Measurements from ENCODE around the gene ACKR2. TPM values are rescaled to one million over a fixed set of nuclear protein-coding genes. Genes with fewer than 3 reads are reported as not detected.

ACKR2 gene
- total RNA-seq, 1 experiment from 2014 or later: not detected

- H3K4me1 Mint-ChIP-seq: peaks cover 17 to 18% of the 10 kb centered on the region in 2 experiments
- Histone ChIP-seq H3K23ac (ENCODE audit: insufficient read length, low read depth, low read length) (no peak overlapping the region), H3K9me3 (ENCODE audit: control insufficient read depth, low read depth, low read length) (no peaks in the 10 kb centered on the region), H3K9ac (ENCODE audit: extremely low read depth, insufficient read length, low read length) (no peak overlapping the region), H4K8ac (replicated peaks; ENCODE audit: insufficient read length, low read depth, low read length) (no peak overlapping the region), H3K14ac (ENCODE audit: insufficient read depth, low read length) (no peak overlapping the region), H4K5ac (ENCODE audit: insufficient read length, low read depth, low read length) (no peak overlapping the region), H3K18ac (ENCODE audit: insufficient read length, low read depth, low read length) (no peak overlapping the region), H2BK5ac (ENCODE audit: insufficient read length, low read length) (no peak overlapping the region), H2BK15ac (ENCODE audit: low read depth, low read length) (no peak overlapping the region), H3T11ph (ENCODE audit: low read length) (no peak overlapping the region), H2BK12ac (ENCODE audit: insufficient read length, low read depth, low read length) (no peak overlapping the region), H3K27ac (ENCODE audit: insufficient read length, low read depth, low read length) (no peak overlapping the region), H3K23me2 (ENCODE audit: insufficient read length, low read depth, low read length, poor library complexity, severe bottlenecking) (no peaks in the 10 kb centered on the region), H3K27me3 (ENCODE audit: insufficient read depth, low read length) (no peaks in the 10 kb centered on the region), H2AFZ (ENCODE audit: low read length) (no peak overlapping the region), H2AK5ac (ENCODE audit: insufficient read length, low read length) (no peak overlapping the region), H4K20me1 (ENCODE audit: control insufficient read depth, insufficient read depth, insufficient read length) (no peaks in the 10 kb centered on the region), H2BK120ac (ENCODE audit: low read depth, low read length, poor library complexity, severe bottlenecking) (no peak overlapping the region), H3K4ac (ENCODE audit: low read depth, low read length) (no peak overlapping the region), H3K4me2 (ENCODE audit: insufficient read depth, insufficient read length, low read length) (no peak overlapping the region), H3K56ac (ENCODE audit: insufficient read length, low read depth, low read length) (no peak overlapping the region), H4K91ac (ENCODE audit: insufficient read length, low read depth, low read length) (no peak overlapping the region), H2BK20ac (ENCODE audit: low read depth, low read length, poor library complexity, severe bottlenecking) (no peak overlapping the region), H3K79me1 (ENCODE audit: insufficient read depth, low read depth, low read length, poor library complexity, severe bottlenecking) (no peaks in the 10 kb centered on the region), H3K4me1 (ENCODE audit: insufficient read depth, low read length) (peaks cover 3% of the 10 kb centered on the region; the same call in 1 of the 2 replicates), H3K79me2 (ENCODE audit: insufficient read depth, low read length) (no peaks in the 10 kb centered on the region; the same call in 1 of the 2 replicates)
- no peaks in the 10 kb centered on the region for H3K9me3 Mint-ChIP-seq
- DNase-seq: no peak
- peaks cover 3% of the 10 kb centered on the region; the same call in 1 of the 2 replicates for H3K27me3 Mint-ChIP-seq (ENCODE audit: low read depth)
- H3K36me3 Mint-ChIP-seq (ENCODE audit: insufficient read depth in 1 of 3, low read depth in 3 of 3): no peaks in the 10 kb centered on the region
- no CpG with 5 or more reads among the region's 7 CpGs for WGBS (ENCODE audit: extremely low coverage, insufficient read length, low lambda C conversion rate)
- no peak for TF ChIP-seq CTCF (conservative IDR thresholded peaks at IDR 0.05)
- no peak overlapping the region for H3K4me3 Mint-ChIP-seq
- no peak overlapping the region for H3K27ac Mint-ChIP-seq
Measured at GRCh38 chr3:42849017-42849416, 39.8 kb downstream of the ACKR2 start.
